ENCODE measurements around the gene CFB. TPM values are rescaled to one million over a fixed set of nuclear protein-coding genes. Genes with fewer than 3 reads are reported as not detected.

CFB gene
- total RNA-seq, 1 experiment from 2014 or later = 22.6 TPM

GRCh38 chr6:31896856-31897611 is 48.9 kb upstream of the CFB start:
- peak overlapping the region; percentile 87 for H3K4me2 ChIP-seq
- CTCF ChIA-PET = no interaction called here
- peaks cover 30% of the 10 kb centered on the region for H3K79me2 ChIP-seq (ENCODE audit: low read depth)
- no peaks in the 10 kb centered on the region for H3K9me3 ChIP-seq (ENCODE audit: insufficient read depth, low read depth)
- H4K20me1 ChIP-seq (ENCODE audit: insufficient read depth) = no peaks in the 10 kb centered on the region
- H3K36me3 ChIP-seq (ENCODE audit: low read depth) = peaks cover 18% of the 10 kb centered on the region; the same call in 1 of the 2 replicates
- H3K4me1 ChIP-seq (replicated peaks; ENCODE audit: insufficient read depth) = peaks cover 23% of the 10 kb centered on the region
- no peak overlapping the region for H3K27ac ChIP-seq
- H2AFZ ChIP-seq = peak overlapping the region; percentile 71; the same call in 1 of the 2 replicates
- intact Hi-C loops (cut with micrococcal nuclease; ENCODE audit: unreplicated experiment) = loop anchor here (5.0 kb wide), 2 partner anchors 65 to 215 kb away; partner anchors contain the start of gene LY6G5C
- no peaks in the 10 kb centered on the region for H3K27me3 ChIP-seq (ENCODE audit: insufficient read depth, low read depth)
- H3K4me3 ChIP-seq = peak overlapping the region; percentile 73
- peaks cover 28% of the 10 kb centered on the region for H3F3A ChIP-seq (ENCODE audit: insufficient read depth, low read depth)
- no peak for DNase-seq
- H3K9me2 ChIP-seq (ENCODE audit: insufficient read depth) = no peaks in the 10 kb centered on the region
- POLR2A ChIA-PET (ENCODE audit: unreplicated experiment) = interaction anchor here (0.6 to 1.4 kb wide), 3 partner anchors 70 to 127 kb away, joined by 3 to 11 read pairs (median 8); partner anchors contain the start of gene HSPA1B
- BruUV-seq (replicated peaks) = no TSS peak
- no peak for TF ChIP-seq CTCF (conservative IDR thresholded peaks at IDR 0.05)
- no peak for TF ChIP-seq EZH2 (IDR thresholded peaks at IDR 0.05; ENCODE audit: low read depth)

GRCh38 chr6:31897612-31898382 is 48.1 kb upstream of the CFB start, which contains the start of gene EHMT2:
EHMT2 (minus strand) TSS chr6:31897698; CDS start chr6:31897677, 21 bp downstream.
- H3K4me1 ChIP-seq (replicated peaks; ENCODE audit: insufficient read depth) = peaks cover 26% of the 10 kb centered on the region
- peaks cover 18% of the 10 kb centered on the region; the same call in 1 of the 2 replicates for H3K36me3 ChIP-seq (ENCODE audit: low read depth)
- TF ChIP-seq EZH2 (IDR thresholded peaks at IDR 0.05; ENCODE audit: low read depth) (no peak), CTCF (conservative IDR thresholded peaks at IDR 0.05) (no peak)
- POLR2A ChIA-PET (ENCODE audit: unreplicated experiment) = interaction anchor here (0.6 to 1.4 kb wide), 10 partner anchors 35 to 297 kb away, joined by 3 to 18 read pairs (median 6); partner anchors contain the start of genes CLIC1, HSPA1B and NEU1
- peak within 1 kb of the TSS; percentile 73 for H3K4me3 ChIP-seq
- H3K4me2 ChIP-seq = peak within 1 kb of the TSS; percentile 91
- CTCF ChIA-PET = interaction anchor here (0.5 to 0.8 kb wide), 3 partner anchors 30 to 128 kb away, joined by 3 to 4 read pairs (median 3); no protein-coding TSS in a partner anchor
- H3K27me3 ChIP-seq (ENCODE audit: insufficient read depth, low read depth) = no peaks in the 10 kb centered on the region
- TSS peak; percentile 76 for BruUV-seq (replicated peaks)
- H3K9me3 ChIP-seq (ENCODE audit: insufficient read depth, low read depth) = no peaks in the 10 kb centered on the region
- H3K79me2 ChIP-seq (ENCODE audit: low read depth) = peaks cover 30% of the 10 kb centered on the region
- peak within 1 kb of the TSS; percentile 44 for H3K27ac ChIP-seq
- H4K20me1 ChIP-seq (ENCODE audit: insufficient read depth) = no peaks in the 10 kb centered on the region
- H3F3A ChIP-seq (ENCODE audit: insufficient read depth, low read depth) = peaks cover 33% of the 10 kb centered on the region
- H3K9me2 ChIP-seq (ENCODE audit: insufficient read depth) = no peaks in the 10 kb centered on the region
- H2AFZ ChIP-seq = peak within 1 kb of the TSS; percentile 83
- intact Hi-C loops (cut with micrococcal nuclease; ENCODE audit: unreplicated experiment) = loop anchor here (5.0 kb wide), 2 partner anchors 65 to 215 kb away; partner anchors contain the start of gene LY6G5C
- peak in 1 of 2 experiments; percentile 85 for DNase-seq
